ENCODE measurements around the gene C10orf90.

The C10orf90 gene, protein sequence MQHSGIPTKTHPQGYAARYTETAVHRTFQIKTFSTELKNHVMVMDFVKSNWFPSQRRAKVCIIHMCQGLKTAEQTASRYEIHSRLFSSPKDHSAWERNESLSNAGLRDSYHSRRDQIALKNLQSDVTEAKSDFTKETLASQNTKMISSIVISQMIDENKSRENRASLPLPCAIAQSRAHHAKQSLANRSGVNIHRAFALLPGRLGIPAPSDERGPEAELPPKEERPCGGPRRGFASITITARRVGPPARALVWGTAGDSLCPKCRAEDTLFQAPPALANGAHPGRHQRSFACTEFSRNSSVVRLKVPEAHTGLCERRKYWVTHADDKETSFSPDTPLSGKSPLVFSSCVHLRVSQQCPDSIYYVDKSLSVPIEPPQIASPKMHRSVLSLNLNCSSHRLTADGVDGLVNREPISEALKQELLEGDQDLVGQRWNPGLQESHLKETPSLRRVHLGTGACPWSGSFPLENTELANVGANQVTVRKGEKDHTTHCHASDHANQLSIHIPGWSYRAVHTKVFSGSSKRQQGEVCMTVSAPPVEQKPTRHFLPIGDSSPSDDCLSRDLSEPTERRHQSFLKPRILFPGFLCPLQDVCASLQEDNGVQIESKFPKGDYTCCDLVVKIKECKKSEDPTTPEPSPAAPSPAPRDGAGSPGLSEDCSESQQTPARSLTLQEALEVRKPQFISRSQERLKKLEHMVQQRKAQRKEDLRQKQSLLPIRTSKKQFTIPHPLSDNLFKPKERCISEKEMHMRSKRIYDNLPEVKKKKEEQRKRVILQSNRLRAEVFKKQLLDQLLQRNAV

DNA sequence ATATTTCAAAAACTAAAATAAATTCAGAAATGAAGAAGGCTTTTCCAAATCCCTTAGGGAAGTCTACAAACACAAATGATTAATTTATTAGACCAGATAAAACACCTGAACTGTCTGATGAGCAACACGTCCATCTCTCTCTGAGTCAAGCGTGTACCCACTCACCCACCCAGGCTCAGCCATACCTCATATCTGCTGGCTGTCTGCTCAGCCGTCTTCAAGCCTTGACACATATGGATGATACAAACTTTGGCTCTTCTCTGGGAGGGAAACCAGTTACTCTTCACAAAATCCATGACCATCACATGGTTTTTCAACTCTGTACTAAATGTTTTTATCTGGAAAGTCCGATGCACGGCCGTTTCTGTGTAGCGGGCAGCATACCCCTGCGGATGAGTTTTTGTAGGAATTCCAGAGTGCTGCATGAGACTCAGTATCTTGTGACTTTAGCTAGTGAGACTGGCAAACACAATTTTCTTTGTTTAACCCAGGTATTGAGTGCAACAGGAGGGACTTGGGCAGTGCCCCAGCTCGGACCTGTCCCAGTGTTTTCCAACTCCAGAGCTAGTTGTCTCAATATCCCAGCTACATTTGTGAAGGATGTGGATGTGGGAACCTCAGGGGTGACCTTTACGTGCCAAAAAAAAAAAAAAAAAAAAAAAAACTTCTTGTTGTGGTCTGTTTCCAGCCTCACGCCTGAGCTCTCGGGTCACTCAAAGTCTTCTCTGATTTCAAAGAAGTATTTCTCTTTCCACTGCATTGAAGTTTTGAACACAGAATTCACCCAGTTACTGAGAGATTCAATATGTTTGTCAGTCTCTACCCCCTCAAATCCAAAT is at the start of gene C10orf90:
Gene C10orf90, minus strand, starts transcription at position 638 of the 839 bp plus-strand sequence. Its CDS starts 213 bp downstream, at position 425.
- no peaks in the 10 kb centered on the region for H3K27me3 ChIP-seq (ENCODE audit: insufficient read depth, low read length, poor library complexity, severe bottlenecking)
- H4K20me1 ChIP-seq (ENCODE audit: insufficient read depth, low read length, poor library complexity, severe bottlenecking), result no peaks in the 10 kb centered on the region
- no peak within 1 kb of the TSS for H3K4me2 ChIP-seq (ENCODE audit: low read depth, low read length, poor library complexity, severe bottlenecking)
- TF ChIP-seq, protein P1, sequence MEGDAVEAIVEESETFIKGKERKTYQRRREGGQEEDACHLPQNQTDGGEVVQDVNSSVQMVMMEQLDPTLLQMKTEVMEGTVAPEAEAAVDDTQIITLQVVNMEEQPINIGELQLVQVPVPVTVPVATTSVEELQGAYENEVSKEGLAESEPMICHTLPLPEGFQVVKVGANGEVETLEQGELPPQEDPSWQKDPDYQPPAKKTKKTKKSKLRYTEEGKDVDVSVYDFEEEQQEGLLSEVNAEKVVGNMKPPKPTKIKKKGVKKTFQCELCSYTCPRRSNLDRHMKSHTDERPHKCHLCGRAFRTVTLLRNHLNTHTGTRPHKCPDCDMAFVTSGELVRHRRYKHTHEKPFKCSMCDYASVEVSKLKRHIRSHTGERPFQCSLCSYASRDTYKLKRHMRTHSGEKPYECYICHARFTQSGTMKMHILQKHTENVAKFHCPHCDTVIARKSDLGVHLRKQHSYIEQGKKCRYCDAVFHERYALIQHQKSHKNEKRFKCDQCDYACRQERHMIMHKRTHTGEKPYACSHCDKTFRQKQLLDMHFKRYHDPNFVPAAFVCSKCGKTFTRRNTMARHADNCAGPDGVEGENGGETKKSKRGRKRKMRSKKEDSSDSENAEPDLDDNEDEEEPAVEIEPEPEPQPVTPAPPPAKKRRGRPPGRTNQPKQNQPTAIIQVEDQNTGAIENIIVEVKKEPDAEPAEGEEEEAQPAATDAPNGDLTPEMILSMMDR (conservative IDR thresholded peaks at IDR 0.05; ENCODE audit: low read length), result no peak
- TF ChIP-seq EZH2phosphoT487 (IDR thresholded peaks at IDR 0.05; ENCODE audit: borderline replicate concordance), result no peak
- no peaks in the 10 kb centered on the region for H3K9me2 ChIP-seq (replicated peaks; ENCODE audit: low read depth, low read length)
- H3K36me3 ChIP-seq (ENCODE audit: insufficient read depth, low read length), result no peaks in the 10 kb centered on the region
- no peaks in the 10 kb centered on the region for H3K79me2 ChIP-seq (ENCODE audit: insufficient read depth, low read length)
- H3K4me1 ChIP-seq (ENCODE audit: insufficient read depth, low read length, poor library complexity, severe bottlenecking), result no peaks in the 10 kb centered on the region
- no peak within 1 kb of the TSS for H3K4me3 ChIP-seq (ENCODE audit: low read length, poor library complexity, severe bottlenecking)
- H2AFZ ChIP-seq (ENCODE audit: low read length), result no peak within 1 kb of the TSS
- H3K9me3 ChIP-seq (ENCODE audit: insufficient read depth, low read depth, low read length), result peaks cover 4% of the 10 kb centered on the region; the same call in 1 of the 2 replicates
- no peak within 1 kb of the TSS for H3K9ac ChIP-seq (ENCODE audit: low read depth, low read length, poor library complexity, severe bottlenecking)
- no peaks in the 10 kb centered on the region for H3F3A ChIP-seq (ENCODE audit: low read depth)

DNA sequence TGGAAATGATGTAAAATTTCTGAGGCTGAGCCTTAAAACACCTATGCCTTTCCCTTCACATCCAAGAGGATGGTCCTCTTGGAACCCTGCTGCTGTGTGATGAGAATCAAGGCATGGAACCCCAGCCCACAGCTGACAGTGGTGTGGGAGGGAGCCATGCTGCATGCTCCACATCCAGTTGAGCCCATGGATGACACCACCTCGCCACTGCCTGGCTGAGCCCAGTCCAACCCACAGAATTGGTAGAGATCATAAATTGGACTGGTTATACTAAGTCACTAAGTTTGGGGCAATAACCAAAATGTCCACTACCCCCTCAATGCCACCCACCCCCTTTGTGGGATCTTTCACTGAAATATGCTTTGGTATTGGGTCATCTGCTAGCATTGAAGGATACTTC is 45.9 kb upstream of the C10orf90 start:
- Histone ChIP-seq H3K9me2 (replicated peaks; ENCODE audit: low read depth, low read length) (no peaks in the 10 kb centered on the region), H3K4me1 (ENCODE audit: insufficient read depth, low read length, poor library complexity, severe bottlenecking) (no peaks in the 10 kb centered on the region), H3K4me2 (ENCODE audit: low read depth, low read length, poor library complexity, severe bottlenecking) (no peak overlapping the region), H3F3A (ENCODE audit: low read depth) (no peaks in the 10 kb centered on the region), H3K27me3 (ENCODE audit: insufficient read depth, low read length, poor library complexity, severe bottlenecking) (no peaks in the 10 kb centered on the region), H2AFZ (ENCODE audit: low read length) (no peak overlapping the region), H3K9me3 (ENCODE audit: insufficient read depth, low read depth, low read length) (peaks cover 4% of the 10 kb centered on the region; the same call in 1 of the 2 replicates), H4K20me1 (ENCODE audit: insufficient read depth, low read length, poor library complexity, severe bottlenecking) (no peaks in the 10 kb centered on the region), H3K79me2 (ENCODE audit: insufficient read depth, low read length) (no peaks in the 10 kb centered on the region), H3K9ac (ENCODE audit: low read depth, low read length, poor library complexity, severe bottlenecking) (no peak overlapping the region), H3K36me3 (ENCODE audit: insufficient read depth, low read length) (no peaks in the 10 kb centered on the region), H3K4me3 (ENCODE audit: low read length, poor library complexity, severe bottlenecking) (no peak overlapping the region)
- TF ChIP-seq, protein P1 (conservative IDR thresholded peaks at IDR 0.05; ENCODE audit: low read length), result no peak
- TF ChIP-seq EZH2phosphoT487 (IDR thresholded peaks at IDR 0.05; ENCODE audit: borderline replicate concordance), result no peak

DNA sequence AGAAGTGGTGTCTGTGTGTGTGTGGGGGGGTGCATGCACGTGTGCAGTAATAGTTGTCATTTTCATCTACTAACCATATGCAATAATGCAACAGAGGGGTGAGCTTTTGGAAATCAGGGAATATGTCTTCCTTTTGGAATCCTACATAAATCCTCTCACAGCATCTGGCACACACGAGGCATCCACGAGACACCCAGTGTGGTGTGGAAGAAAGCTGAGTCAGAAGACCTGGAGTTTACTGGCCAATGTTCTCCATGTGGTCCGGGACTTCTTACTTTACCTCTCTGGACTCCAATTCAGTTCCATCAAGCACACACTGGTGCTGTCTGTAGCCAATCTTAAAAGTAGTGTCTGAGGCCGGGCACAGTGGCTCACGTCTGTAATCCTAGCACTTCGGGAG is 43.1 kb upstream of the C10orf90 start:
- H3K36me3 ChIP-seq (ENCODE audit: insufficient read depth, low read length), result no peaks in the 10 kb centered on the region
- no peak overlapping the region for H3K4me3 ChIP-seq (ENCODE audit: low read length, poor library complexity, severe bottlenecking)
- no peak overlapping the region for H3K9ac ChIP-seq (ENCODE audit: low read depth, low read length, poor library complexity, severe bottlenecking)
- peaks cover 4% of the 10 kb centered on the region; the same call in 1 of the 2 replicates for H3K9me3 ChIP-seq (ENCODE audit: insufficient read depth, low read depth, low read length)
- no peaks in the 10 kb centered on the region for H3K9me2 ChIP-seq (replicated peaks; ENCODE audit: low read depth, low read length)
- no peaks in the 10 kb centered on the region for H3F3A ChIP-seq (ENCODE audit: low read depth)
- H4K20me1 ChIP-seq (ENCODE audit: insufficient read depth, low read length, poor library complexity, severe bottlenecking), result no peaks in the 10 kb centered on the region
- H2AFZ ChIP-seq (ENCODE audit: low read length), result no peak overlapping the region
- TF ChIP-seq EZH2phosphoT487 (IDR thresholded peaks at IDR 0.05; ENCODE audit: borderline replicate concordance), result no peak
- TF ChIP-seq, protein P1 (conservative IDR thresholded peaks at IDR 0.05; ENCODE audit: low read length), result no peak
- H3K4me2 ChIP-seq (ENCODE audit: low read depth, low read length, poor library complexity, severe bottlenecking), result no peak overlapping the region
- H3K27me3 ChIP-seq (ENCODE audit: insufficient read depth, low read length, poor library complexity, severe bottlenecking), result no peaks in the 10 kb centered on the region
- no peaks in the 10 kb centered on the region for H3K79me2 ChIP-seq (ENCODE audit: insufficient read depth, low read length)
- no peaks in the 10 kb centered on the region for H3K4me1 ChIP-seq (ENCODE audit: insufficient read depth, low read length, poor library complexity, severe bottlenecking)
